Measurements from ENCODE around the gene TTN. TPM values are rescaled to one million over a fixed set of nuclear protein-coding genes. Genes with fewer than 3 reads are reported as not detected.

Gene TTN
- total RNA-seq, 2 donors from 2014 or later: 16.1 to 26.4 TPM

DNA sequence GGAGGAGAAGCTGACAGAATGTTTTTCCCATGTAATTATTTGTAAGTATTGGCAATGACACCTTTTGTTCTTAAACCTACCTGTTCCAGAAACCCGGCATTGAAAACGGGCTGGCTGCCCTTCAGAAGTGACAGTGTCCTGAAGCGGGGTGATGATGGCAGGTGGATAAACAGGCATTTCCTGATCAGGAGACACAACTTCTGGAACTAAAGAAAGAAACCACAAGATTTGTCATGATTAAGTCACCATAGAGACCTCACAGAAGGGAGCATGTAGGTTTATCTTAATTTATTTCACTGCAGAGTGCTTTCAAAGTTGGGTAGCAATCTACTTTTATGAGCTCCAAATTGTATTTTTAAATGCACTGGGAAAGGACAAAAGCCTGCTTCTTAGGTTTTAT, 43.1 kb downstream of the TTN start:
- DNase-seq: no peak
- no peaks in the 10 kb centered on the region for H3K9me3 ChIP-seq (ENCODE audit: control insufficient read depth, low read length, poor library complexity, severe bottlenecking)
- ATAC-seq: no peak
- Mint-ChIP-seq H3K36me3 (ENCODE audit: low read depth) (peaks cover 2% of the 10 kb centered on the region), H3K4me1 (no peaks in the 10 kb centered on the region), H3K27ac (no peak overlapping the region), H3K27me3 (peaks cover 8% of the 10 kb centered on the region), H3K4me3 (no peak overlapping the region)

DNA sequence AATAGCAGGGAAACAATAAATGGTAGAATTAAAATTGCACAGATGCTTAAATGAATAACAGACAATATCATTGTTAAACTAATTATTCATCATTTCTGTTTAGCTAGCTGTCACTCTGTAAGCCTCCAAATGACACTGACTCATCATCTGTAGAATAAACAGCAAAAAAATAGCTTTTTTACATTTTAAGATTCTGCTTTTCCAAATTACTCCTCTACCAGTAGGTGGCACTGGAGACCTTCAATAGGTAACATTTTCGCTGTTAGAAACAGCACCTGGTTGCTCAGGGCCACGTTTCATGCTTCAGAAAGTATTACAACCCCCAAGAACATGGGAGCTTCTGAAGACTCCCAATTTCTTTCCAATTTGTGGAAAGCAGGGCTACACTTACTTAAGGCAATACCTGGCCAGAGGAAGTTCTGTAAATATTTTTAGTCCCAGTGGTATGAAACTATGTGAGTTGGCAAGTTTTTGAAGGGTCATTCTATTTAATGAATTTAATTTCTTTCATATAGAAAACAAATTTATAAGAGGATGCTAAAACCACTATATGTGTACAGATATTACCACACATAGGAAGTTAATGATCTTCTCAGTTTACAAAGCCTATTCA, 45.4 kb downstream of the TTN start:
- H3K9me3 ChIP-seq (ENCODE audit: control insufficient read depth, low read length, poor library complexity, severe bottlenecking): no peaks in the 10 kb centered on the region
- H3K4me3 Mint-ChIP-seq: no peak overlapping the region
- ATAC-seq: peak; percentile 28
- peaks cover 8% of the 10 kb centered on the region for H3K27me3 Mint-ChIP-seq
- peaks cover 2% of the 10 kb centered on the region for H3K36me3 Mint-ChIP-seq (ENCODE audit: low read depth)
- DNase-seq: no peak
- no peaks in the 10 kb centered on the region for H3K4me1 Mint-ChIP-seq
- no peak overlapping the region for H3K27ac Mint-ChIP-seq

DNA sequence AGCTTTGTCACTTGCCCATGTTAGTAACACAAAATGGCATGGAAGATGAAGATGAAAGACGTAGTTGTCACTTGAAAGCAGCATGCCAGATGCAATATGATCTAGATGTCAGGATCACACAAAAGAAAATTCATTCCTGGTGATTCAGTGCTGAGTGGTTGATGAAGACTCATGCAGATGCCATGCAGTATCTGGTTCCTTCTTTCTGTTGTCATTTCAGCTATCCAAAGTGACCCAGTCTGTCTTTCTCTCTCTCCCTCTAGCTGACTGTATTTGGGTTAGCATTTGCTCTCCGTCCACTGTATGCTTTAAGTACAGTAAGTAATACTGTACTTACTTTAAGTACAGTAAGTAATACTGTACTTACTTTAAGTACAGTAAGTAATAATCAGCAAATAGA, 50.4 kb downstream of the TTN start:
- Mint-ChIP-seq H3K27me3 (no peaks in the 10 kb centered on the region), H3K4me3 (no peak overlapping the region), H3K27ac (no peak overlapping the region), H3K36me3 (ENCODE audit: low read depth) (no peaks in the 10 kb centered on the region), H3K4me1 (no peaks in the 10 kb centered on the region)
- DNase-seq (no peak), ATAC-seq (no peak)
- H3K9me3 ChIP-seq (ENCODE audit: control insufficient read depth, low read length, poor library complexity, severe bottlenecking): no peaks in the 10 kb centered on the region

DNA sequence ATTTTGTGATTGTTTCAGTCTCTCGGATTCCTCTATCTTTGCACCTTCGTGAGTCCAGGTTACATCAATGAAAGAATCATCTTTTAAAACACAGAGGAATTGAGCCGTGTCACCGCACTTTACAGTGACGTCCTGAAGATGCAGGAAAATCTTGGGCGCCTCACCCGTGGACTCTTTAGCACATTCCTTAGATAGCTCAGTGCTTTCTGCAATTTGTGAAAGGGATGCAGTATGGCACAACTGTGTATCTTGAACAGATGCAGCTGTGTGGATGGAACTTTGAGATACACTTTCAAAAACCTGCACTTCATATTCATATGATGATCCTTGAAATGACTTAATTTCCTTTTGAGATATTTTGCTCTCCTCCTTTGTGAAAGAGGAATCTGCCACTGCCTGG, 50.9 kb downstream of the TTN start:
- H3K36me3 Mint-ChIP-seq (ENCODE audit: low read depth): no peaks in the 10 kb centered on the region
- ATAC-seq: no peak
- DNase-seq: no peak
- H3K4me3 Mint-ChIP-seq: no peak overlapping the region
- H3K4me1 Mint-ChIP-seq: no peaks in the 10 kb centered on the region
- peaks cover 4% of the 10 kb centered on the region for H3K27me3 Mint-ChIP-seq
- H3K9me3 ChIP-seq (ENCODE audit: control insufficient read depth, low read length, poor library complexity, severe bottlenecking): no peaks in the 10 kb centered on the region
- no peak overlapping the region for H3K27ac Mint-ChIP-seq

DNA sequence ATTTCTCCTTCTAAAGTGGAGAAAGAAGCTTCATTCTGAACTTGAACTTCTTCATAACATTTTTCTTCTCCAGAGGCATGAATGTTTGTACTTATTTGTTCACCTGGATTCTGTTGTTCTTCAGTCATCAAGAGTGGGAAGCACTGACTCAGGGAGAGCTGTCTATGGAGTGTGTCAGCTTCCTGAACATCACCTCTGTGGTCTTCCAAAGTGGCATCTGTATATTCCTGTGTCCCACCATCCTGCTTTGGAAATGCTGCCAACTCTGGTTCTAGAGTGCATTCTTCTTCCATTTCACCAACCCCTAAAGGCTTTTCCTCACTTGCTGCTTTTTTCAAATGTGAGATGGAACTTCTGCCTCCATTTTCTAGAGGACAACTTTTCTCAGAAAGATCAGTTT, 59.5 kb downstream of the TTN start:
- Mint-ChIP-seq H3K4me3 (no peak overlapping the region), H3K27ac (no peak overlapping the region), H3K27me3 (peaks cover 29% of the 10 kb centered on the region), H3K36me3 (ENCODE audit: low read depth) (peaks cover 3% of the 10 kb centered on the region), H3K4me1 (peaks cover 2% of the 10 kb centered on the region)
- H3K9me3 ChIP-seq (ENCODE audit: control insufficient read depth, low read length, poor library complexity, severe bottlenecking): no peaks in the 10 kb centered on the region
- no peak for DNase-seq
- ATAC-seq: no peak

DNA sequence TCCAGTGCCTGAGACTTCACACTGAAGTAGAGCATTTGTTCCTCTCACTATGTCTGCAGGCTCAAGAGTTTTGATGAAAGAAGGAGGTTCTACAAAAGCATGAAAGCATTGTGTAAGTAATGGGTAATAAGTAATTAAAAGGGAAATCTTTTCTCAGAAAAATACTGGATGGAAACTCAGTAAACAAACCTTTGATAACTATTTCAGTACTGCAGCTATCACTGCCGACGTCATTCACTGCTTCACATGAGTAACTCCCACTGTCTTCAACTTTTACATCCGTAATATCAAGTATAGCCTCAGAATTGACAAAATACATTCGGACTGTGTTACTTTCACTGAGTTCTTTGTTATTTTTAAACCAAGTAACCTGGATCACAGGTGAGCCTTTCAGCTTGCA, 72.7 kb downstream of the TTN start:
- no peak overlapping the region for H3K27ac Mint-ChIP-seq
- ATAC-seq (no peak), DNase-seq (no peak)
- H3K4me1 Mint-ChIP-seq: no peaks in the 10 kb centered on the region
- no peaks in the 10 kb centered on the region for H3K9me3 ChIP-seq (ENCODE audit: control insufficient read depth, low read length, poor library complexity, severe bottlenecking)
- H3K36me3 Mint-ChIP-seq (ENCODE audit: low read depth): no peaks in the 10 kb centered on the region
- H3K4me3 Mint-ChIP-seq: no peak overlapping the region
- H3K27me3 Mint-ChIP-seq: peaks cover 5% of the 10 kb centered on the region

DNA sequence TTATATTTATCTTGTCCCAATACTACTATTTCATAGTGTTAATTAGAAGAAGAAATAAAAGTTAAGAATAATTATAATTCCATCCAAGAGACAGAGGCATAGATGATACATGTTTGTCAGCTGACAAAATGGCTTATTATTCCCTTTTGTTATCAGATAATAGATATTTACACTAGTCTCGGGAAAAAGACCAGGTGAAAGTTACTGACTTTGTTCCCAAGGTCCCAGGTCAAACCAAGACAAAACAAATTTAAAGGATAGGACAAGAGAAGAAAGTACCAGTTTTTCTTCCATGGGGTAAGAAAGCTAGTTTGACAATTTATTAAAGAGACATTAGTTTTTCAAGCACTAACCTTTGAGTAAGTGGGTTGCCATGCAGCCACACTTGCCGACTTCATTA, 73.2 kb downstream of the TTN start:
- DNase-seq (no peak), ATAC-seq (no peak)
- no peaks in the 10 kb centered on the region for H3K9me3 ChIP-seq (ENCODE audit: control insufficient read depth, low read length, poor library complexity, severe bottlenecking)
- Mint-ChIP-seq H3K4me1 (no peaks in the 10 kb centered on the region), H3K4me3 (no peak overlapping the region), H3K36me3 (ENCODE audit: low read depth) (no peaks in the 10 kb centered on the region), H3K27me3 (peaks cover 5% of the 10 kb centered on the region), H3K27ac (no peak overlapping the region)

DNA sequence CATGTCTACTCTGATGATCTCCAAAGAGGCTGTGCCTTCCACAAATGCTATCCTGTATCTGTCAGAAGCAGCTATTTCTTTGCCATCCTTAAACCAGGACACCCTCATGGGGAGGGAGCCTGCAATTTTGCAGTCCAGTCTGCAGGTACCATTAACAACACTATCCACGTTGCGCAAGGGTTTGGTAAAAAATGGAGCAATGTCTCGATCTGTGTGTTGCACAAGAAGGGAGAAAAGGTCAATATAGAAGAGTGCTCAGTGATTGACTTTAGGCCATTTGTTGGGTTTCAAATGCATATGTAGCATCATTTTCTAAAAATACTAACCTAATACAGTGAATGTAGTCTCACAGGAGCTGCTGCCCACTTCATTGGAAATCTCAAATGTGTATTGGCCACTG, 74.3 kb downstream of the TTN start:
- H3K36me3 Mint-ChIP-seq (ENCODE audit: low read depth): no peaks in the 10 kb centered on the region
- peaks cover 5% of the 10 kb centered on the region for H3K27me3 Mint-ChIP-seq
- no peak for DNase-seq
- H3K9me3 ChIP-seq (ENCODE audit: control insufficient read depth, low read length, poor library complexity, severe bottlenecking): no peaks in the 10 kb centered on the region
- H3K4me1 Mint-ChIP-seq: no peaks in the 10 kb centered on the region
- H3K4me3 Mint-ChIP-seq: no peak overlapping the region
- ATAC-seq: no peak
- no peak overlapping the region for H3K27ac Mint-ChIP-seq

DNA sequence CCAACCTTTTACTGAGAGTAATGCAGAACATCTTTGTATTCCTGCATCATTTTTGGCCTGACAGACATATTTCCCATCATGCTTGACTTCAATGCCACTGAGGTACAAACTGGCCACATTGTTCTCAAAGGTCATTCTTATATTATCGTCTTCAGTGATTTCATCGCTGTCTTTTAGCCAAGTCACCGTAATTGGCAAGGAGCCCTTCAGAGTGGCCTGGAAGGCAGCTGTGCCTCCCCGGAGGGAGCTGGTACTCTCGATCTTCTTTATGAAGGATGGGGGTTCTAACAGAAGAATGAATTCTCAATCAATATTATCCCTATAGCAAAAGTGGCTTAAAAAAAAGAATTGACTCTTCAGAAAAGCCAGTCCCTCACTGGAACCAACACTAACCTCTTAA, 75.9 kb downstream of the TTN start:
- no peak overlapping the region for H3K27ac Mint-ChIP-seq
- no peaks in the 10 kb centered on the region for H3K9me3 ChIP-seq (ENCODE audit: control insufficient read depth, low read length, poor library complexity, severe bottlenecking)
- H3K36me3 Mint-ChIP-seq (ENCODE audit: low read depth): no peaks in the 10 kb centered on the region
- H3K4me1 Mint-ChIP-seq: no peaks in the 10 kb centered on the region
- H3K4me3 Mint-ChIP-seq: no peak overlapping the region
- ATAC-seq (no peak), DNase-seq (no peak)
- peaks cover 5% of the 10 kb centered on the region for H3K27me3 Mint-ChIP-seq

DNA sequence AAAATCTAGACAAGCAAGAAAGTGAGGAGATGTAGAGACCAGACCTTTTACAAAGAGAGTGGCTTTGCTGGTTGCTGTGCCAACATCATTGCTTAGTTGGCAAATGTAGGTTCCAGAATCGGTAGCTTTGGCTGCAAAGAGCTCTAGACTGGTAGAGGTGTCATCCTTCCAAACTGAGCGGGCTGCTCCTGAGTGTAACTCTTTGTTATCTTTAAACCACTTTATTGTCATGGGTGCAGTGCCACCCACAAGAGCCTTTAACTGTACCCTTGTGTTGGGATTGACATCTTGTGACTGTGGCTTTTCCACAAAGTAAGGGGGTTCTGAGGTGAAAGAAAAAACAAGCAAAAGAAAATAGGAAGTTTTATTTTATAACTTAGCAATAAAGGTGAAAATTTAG, 77.2 kb downstream of the TTN start:
- Mint-ChIP-seq H3K36me3 (ENCODE audit: low read depth) (no peaks in the 10 kb centered on the region), H3K4me1 (no peaks in the 10 kb centered on the region), H3K27me3 (peaks cover 5% of the 10 kb centered on the region), H3K27ac (no peak overlapping the region), H3K4me3 (no peak overlapping the region)
- no peaks in the 10 kb centered on the region for H3K9me3 ChIP-seq (ENCODE audit: control insufficient read depth, low read length, poor library complexity, severe bottlenecking)
- DNase-seq: no peak
- ATAC-seq: no peak

DNA sequence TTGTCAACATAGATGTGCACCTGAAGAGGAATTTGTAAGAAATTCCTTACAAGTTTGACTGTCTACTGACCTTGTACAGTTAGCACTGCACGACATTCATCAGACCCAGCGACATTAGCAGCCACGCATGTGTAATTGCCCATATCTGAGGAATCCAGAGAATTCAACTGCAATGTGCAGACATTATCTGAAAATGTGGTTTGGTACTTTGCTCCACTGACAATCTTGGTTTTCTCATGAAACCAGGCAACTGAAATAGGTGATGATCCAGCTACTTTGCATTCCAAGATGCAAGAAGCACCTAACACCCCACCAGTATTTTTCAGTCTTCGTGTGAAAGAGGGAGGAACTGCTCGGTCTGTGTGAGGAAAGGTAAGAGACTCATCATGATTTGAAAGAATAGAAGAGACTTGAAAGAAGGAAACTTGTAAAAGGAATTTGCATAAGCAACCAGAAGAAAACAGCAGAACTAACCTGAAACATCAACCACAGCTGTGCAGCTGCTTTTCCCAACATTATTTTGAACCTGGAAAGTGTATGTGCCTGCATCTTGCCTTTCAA, 83.4 kb downstream of the TTN start:
- H3K4me3 Mint-ChIP-seq: no peak overlapping the region
- no peaks in the 10 kb centered on the region for H3K27me3 Mint-ChIP-seq
- no peaks in the 10 kb centered on the region for H3K9me3 ChIP-seq (ENCODE audit: control insufficient read depth, low read length, poor library complexity, severe bottlenecking)
- H3K27ac Mint-ChIP-seq: no peak overlapping the region
- H3K36me3 Mint-ChIP-seq (ENCODE audit: low read depth): no peaks in the 10 kb centered on the region
- ATAC-seq (no peak), DNase-seq (no peak)
- H3K4me1 Mint-ChIP-seq: no peaks in the 10 kb centered on the region

DNA sequence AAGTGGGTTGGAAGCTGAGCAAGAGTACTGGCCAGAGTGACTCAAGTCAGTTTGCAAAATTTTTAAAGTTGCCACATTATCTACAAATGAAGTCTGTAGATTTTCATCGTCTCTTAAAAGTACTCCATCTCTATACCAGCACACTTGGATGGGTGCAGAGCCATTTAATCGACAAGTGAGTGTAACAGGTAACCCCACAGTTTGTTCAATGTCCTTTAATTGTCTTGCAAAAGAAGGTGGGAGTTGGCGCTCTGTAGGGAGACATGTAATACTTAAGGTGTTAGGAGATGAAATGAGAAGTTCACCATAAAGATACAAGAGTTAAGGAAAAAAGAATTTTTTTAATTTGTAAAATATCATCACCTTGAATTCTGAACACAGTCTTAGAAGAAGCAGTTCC, 84.9 kb downstream of the TTN start:
- H3K27ac Mint-ChIP-seq: no peak overlapping the region
- no peak for ATAC-seq
- no peaks in the 10 kb centered on the region for H3K27me3 Mint-ChIP-seq
- H3K9me3 ChIP-seq (ENCODE audit: control insufficient read depth, low read length, poor library complexity, severe bottlenecking): no peaks in the 10 kb centered on the region
- no peaks in the 10 kb centered on the region for H3K36me3 Mint-ChIP-seq (ENCODE audit: low read depth)
- no peak for DNase-seq
- H3K4me1 Mint-ChIP-seq: no peaks in the 10 kb centered on the region
- H3K4me3 Mint-ChIP-seq: no peak overlapping the region

DNA sequence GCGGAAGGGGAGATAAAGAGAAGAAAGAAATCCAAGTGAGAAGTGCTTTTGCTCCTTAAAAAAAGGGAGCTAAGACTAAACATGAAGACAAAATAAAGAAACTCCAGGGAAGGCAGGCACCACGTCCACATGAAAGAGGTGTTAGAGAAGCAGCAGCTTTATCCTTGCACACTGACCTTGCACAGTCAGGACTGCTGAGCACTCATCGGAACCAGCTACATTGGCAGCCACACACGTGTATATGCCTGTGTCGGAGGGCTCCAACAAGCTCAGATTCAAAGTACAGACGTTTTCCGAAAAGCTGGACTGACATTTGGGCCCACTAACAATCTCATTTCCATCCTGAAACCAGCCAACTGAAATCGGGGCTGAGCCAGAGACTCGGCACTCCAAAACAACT, 88.2 kb downstream of the TTN start:
- ATAC-seq (no peak), DNase-seq (no peak)
- Mint-ChIP-seq H3K4me1 (no peaks in the 10 kb centered on the region), H3K27me3 (no peaks in the 10 kb centered on the region), H3K36me3 (ENCODE audit: low read depth) (no peaks in the 10 kb centered on the region), H3K27ac (no peak overlapping the region), H3K4me3 (no peak overlapping the region)
- no peaks in the 10 kb centered on the region for H3K9me3 ChIP-seq (ENCODE audit: control insufficient read depth, low read length, poor library complexity, severe bottlenecking)

DNA sequence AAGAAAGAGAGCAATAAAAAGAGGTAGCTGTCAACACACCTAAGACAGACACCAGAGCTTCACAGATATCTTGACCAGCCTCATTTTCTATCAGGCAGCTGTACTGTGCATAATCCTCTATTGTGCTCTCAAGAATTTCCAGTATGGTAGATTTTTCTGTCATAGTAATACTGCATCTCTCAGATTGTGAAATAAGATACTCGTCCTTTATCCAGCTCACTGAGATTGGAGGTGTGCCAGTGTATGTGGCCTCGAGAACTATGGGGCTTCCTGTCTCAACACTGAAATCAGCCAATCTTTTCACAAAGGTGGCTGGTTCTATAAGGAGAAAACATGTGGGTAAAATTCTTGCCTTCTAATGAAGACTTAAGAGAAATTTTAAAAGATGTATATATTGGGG, 88.9 kb downstream of the TTN start:
- DNase-seq: no peak
- Mint-ChIP-seq H3K27ac (no peak overlapping the region), H3K36me3 (ENCODE audit: low read depth) (no peaks in the 10 kb centered on the region), H3K27me3 (no peaks in the 10 kb centered on the region), H3K4me1 (no peaks in the 10 kb centered on the region), H3K4me3 (no peak overlapping the region)
- ATAC-seq: no peak
- H3K9me3 ChIP-seq (ENCODE audit: control insufficient read depth, low read length, poor library complexity, severe bottlenecking): no peaks in the 10 kb centered on the region

All from T-helper 17 cell (primary cell).